Muscle layer of duodenum (tissue), 2 donors: ENCODE data around the gene CLDN1.

Experiments used
- H3K27ac ChIP-seq: one replicate; pipeline ENCODE4 v1.7.0; 2013; ENCODE audit warnings: mild to moderate bottlenecking, low read length
- H3K27me3 ChIP-seq: one replicate; pipeline ENCODE4 v1.7.0; 2013; ENCODE audit warnings: low read depth, mild to moderate bottlenecking, control low read depth, low read length
- H3K36me3 ChIP-seq, 2 donors: one replicate each; pipeline ENCODE4 v1.7.0; 2013; ENCODE audit warnings: low read length in 2 of 2, control low read depth in 1 of 2, mild to moderate bottlenecking in 1 of 2; ENCODE audit not compliant: insufficient read depth in 2 of 2, control insufficient read depth in 1 of 2
- H3K4me1 ChIP-seq, 2 donors: one replicate each; pipeline ENCODE4 v1.7.0; 2013; ENCODE audit warnings: low read length in 2 of 2, mild to moderate bottlenecking in 2 of 2, control low read depth in 1 of 2, moderate library complexity in 1 of 2; ENCODE audit not compliant: insufficient read depth in 2 of 2, control insufficient read depth in 1 of 2
- H3K4me3 ChIP-seq, 2 donors: one replicate each; pipeline ENCODE4 v1.7.0; 2013; ENCODE audit warnings: low read length in 2 of 2, low read depth in 1 of 2, mild to moderate bottlenecking in 1 of 2
- H3K9me3 ChIP-seq, 2 donors: one replicate each; pipeline ENCODE4 v1.7.0; 2013; ENCODE audit warnings: low read length in 2 of 2, control low read depth in 1 of 2, mild to moderate bottlenecking in 1 of 2; ENCODE audit not compliant: control insufficient read depth in 1 of 2
- donor health status: healthy.

The CLDN1 gene

GRCh38 chr3:190321789-190322603 lies at the start of gene CLDN1:
Gene CLDN1 (minus strand): TSS chr3:190322446. CDS start chr3:190322206, 240 bp downstream.
- Histone ChIP-seq H3K9me3 (no peaks in the 10 kb centered on the region), H3K4me3 (peak within 1 kb of the TSS; percentile 40 to 71), H3K36me3 (no peaks in the 10 kb centered on the region), H3K4me1 (peaks cover 3 to 5% of the 10 kb centered on the region in 2 donors), H3K27me3 (no peaks in the 10 kb centered on the region), H3K27ac (no peak within 1 kb of the TSS)

GRCh38 chr3:190371152-190371551 lies 48.9 kb upstream of the CLDN1 start:
- no peak overlapping the region for H3K27ac ChIP-seq
- H3K36me3 ChIP-seq: no peaks in the 10 kb centered on the region
- no peaks in the 10 kb centered on the region for H3K27me3 ChIP-seq
- H3K4me3 ChIP-seq: no peak overlapping the region
- H3K9me3 ChIP-seq: no peaks in the 10 kb centered on the region
- H3K4me1 ChIP-seq: no peaks in the 10 kb centered on the region

- Histone ChIP-seq H3K36me3 (no peaks in the 10 kb centered on the region), H3K27ac (no peak overlapping the region), H3K27me3 (no peaks in the 10 kb centered on the region), H3K4me3 (no peak overlapping the region), H3K9me3 (no peaks in the 10 kb centered on the region), H3K4me1 (no peaks in the 10 kb centered on the region)
Measured at GRCh38 chr3:190370369-190370768, 48.1 kb upstream of the CLDN1 start.

- no peaks in the 10 kb centered on the region for H3K27me3 ChIP-seq
- H3K36me3 ChIP-seq: no peaks in the 10 kb centered on the region
- H3K4me1 ChIP-seq: no peaks in the 10 kb centered on the region
- no peak overlapping the region for H3K27ac ChIP-seq
- no peak overlapping the region for H3K4me3 ChIP-seq
- no peaks in the 10 kb centered on the region for H3K9me3 ChIP-seq
Measured at GRCh38 chr3:190369668-190370295, 47.5 kb upstream of the CLDN1 start.

- H3K36me3 ChIP-seq: no peaks in the 10 kb centered on the region
- H3K9me3 ChIP-seq: no peaks in the 10 kb centered on the region
- no peak overlapping the region for H3K4me3 ChIP-seq
- no peak overlapping the region for H3K27ac ChIP-seq
- no peaks in the 10 kb centered on the region for H3K27me3 ChIP-seq
- no peaks in the 10 kb centered on the region for H3K4me1 ChIP-seq
Measured at GRCh38 chr3:190368881-190369280, 46.6 kb upstream of the CLDN1 start.

- Histone ChIP-seq H3K36me3 (no peaks in the 10 kb centered on the region), H3K4me1 (no peaks in the 10 kb centered on the region), H3K4me3 (no peak overlapping the region), H3K27me3 (no peaks in the 10 kb centered on the region), H3K9me3 (no peaks in the 10 kb centered on the region), H3K27ac (no peak overlapping the region)
Measured at GRCh38 chr3:190366133-190366532, 43.9 kb upstream of the CLDN1 start.

GRCh38 chr3:190362258-190362657 lies 40.0 kb upstream of the CLDN1 start:
- no peaks in the 10 kb centered on the region for H3K36me3 ChIP-seq
- H3K9me3 ChIP-seq: no peaks in the 10 kb centered on the region
- no peaks in the 10 kb centered on the region for H3K27me3 ChIP-seq
- no peak overlapping the region for H3K4me3 ChIP-seq
- H3K27ac ChIP-seq: no peak overlapping the region
- H3K4me1 ChIP-seq: no peaks in the 10 kb centered on the region

GRCh38 chr3:190361791-190362190 lies 39.5 kb upstream of the CLDN1 start:
- Histone ChIP-seq H3K27ac (no peak overlapping the region), H3K4me1 (no peaks in the 10 kb centered on the region), H3K27me3 (no peaks in the 10 kb centered on the region), H3K4me3 (no peak overlapping the region), H3K9me3 (no peaks in the 10 kb centered on the region), H3K36me3 (no peaks in the 10 kb centered on the region)

GRCh38 chr3:190360228-190360627 lies 38.0 kb upstream of the CLDN1 start:
- H3K27me3 ChIP-seq: no peaks in the 10 kb centered on the region
- no peak overlapping the region for H3K4me3 ChIP-seq
- H3K27ac ChIP-seq: no peak overlapping the region
- no peaks in the 10 kb centered on the region for H3K9me3 ChIP-seq
- no peaks in the 10 kb centered on the region for H3K36me3 ChIP-seq
- H3K4me1 ChIP-seq: no peaks in the 10 kb centered on the region

- H3K4me3 ChIP-seq: no peak overlapping the region
- no peaks in the 10 kb centered on the region for H3K9me3 ChIP-seq
- no peaks in the 10 kb centered on the region for H3K4me1 ChIP-seq
- no peak overlapping the region for H3K27ac ChIP-seq
- H3K27me3 ChIP-seq: no peaks in the 10 kb centered on the region
- H3K36me3 ChIP-seq: no peaks in the 10 kb centered on the region
Measured at GRCh38 chr3:190359813-190360212, 37.6 kb upstream of the CLDN1 start.

- no peak overlapping the region for H3K27ac ChIP-seq
- H3K9me3 ChIP-seq: peaks cover 0 to 4% of the 10 kb centered on the region in 2 donors
- H3K27me3 ChIP-seq: no peaks in the 10 kb centered on the region
- no peak overlapping the region for H3K4me3 ChIP-seq
- no peaks in the 10 kb centered on the region for H3K36me3 ChIP-seq
- H3K4me1 ChIP-seq: no peaks in the 10 kb centered on the region
Measured at GRCh38 chr3:190357468-190357867, 35.2 kb upstream of the CLDN1 start.
